NCI-H128 (cell line): ENCODE results near the gene RAB22A.
A peak's percentile ranks its signal among the peaks of the same experiment; 100 is the strongest.

Source experiments
- DNase-seq: peaks from one replicate; lab custom pipeline; 2025; ENCODE audit not compliant: unreplicated experiment; lab: John Stamatoyannopoulos, UW

The RAB22A gene

DNA sequence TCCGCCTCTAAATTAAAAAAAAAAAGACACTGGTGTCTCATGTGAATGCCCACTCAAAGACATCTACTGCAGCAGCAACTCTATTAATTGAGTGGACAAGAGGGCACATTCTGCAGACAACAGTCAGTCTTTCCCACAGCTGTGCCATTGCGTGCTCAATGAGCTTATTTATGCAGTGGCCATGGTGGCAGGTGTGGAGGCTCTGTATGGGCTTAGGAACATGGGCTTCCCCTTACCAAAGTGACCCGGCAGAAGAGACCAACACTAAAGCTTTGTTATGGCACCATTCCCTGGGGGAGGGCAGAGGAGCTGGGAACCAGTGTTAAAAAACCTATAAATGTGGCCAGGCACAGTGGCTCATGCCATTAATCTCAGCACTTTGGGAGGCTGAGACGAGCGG lies 75.3 kb downstream of the RAB22A start:
- no peak for DNase-seq

DNA sequence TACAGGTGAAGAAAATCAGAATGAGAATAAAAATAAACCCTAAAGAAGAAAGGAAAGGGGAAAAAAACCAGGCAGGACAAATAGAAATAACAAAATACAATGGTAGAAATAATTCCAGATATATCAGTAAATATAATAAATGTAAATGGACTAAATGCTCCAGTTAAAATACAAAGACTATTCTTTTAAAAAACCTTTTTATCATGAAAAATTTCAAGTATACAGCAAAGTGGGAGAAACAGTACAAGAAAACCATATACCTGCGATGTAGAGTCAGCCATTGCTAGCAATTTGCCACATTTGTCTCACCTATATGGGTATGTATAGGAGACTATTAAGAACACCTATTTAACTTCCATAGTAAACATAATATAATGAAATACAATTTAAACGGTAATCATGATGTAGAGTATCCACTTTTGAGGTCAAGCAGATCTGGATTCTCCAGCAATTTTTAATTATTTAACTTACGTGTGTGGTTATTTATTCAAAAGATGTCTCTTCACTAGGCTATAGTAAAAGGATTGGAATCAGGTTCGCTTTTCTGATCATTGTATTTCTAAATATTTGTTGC lies 78.6 kb downstream of the RAB22A start:
- no peak for DNase-seq

DNA sequence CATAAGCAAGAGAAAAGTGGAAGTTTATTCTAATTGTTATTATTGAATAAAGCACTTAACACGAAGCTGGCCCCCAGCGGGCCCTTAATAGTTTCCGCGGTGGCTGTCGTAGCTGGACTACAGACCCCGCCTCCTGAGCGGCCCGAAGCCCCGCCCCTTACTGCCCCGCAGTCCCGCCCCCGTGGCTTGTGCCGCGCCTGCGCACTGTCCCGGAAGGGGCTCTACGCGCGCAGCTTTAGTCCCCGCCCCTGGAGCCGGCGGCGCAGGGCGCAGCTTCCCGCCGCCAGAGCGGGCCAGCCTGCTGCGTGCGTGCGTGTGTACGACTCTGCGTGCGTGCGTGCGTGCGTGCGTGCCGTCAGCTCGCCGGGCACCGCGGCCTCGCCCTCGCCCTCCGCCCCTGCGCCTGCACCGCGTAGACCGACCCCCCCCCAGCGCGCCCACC lies 79.4 kb downstream of the RAB22A start, which contains the start of gene VAPB:
VAPB (plus strand) TSS at position 348 of the 442 bp plus-strand sequence. CDS start 231 bp downstream, outside the sequence.
- peak; percentile 86 for DNase-seq

DNA sequence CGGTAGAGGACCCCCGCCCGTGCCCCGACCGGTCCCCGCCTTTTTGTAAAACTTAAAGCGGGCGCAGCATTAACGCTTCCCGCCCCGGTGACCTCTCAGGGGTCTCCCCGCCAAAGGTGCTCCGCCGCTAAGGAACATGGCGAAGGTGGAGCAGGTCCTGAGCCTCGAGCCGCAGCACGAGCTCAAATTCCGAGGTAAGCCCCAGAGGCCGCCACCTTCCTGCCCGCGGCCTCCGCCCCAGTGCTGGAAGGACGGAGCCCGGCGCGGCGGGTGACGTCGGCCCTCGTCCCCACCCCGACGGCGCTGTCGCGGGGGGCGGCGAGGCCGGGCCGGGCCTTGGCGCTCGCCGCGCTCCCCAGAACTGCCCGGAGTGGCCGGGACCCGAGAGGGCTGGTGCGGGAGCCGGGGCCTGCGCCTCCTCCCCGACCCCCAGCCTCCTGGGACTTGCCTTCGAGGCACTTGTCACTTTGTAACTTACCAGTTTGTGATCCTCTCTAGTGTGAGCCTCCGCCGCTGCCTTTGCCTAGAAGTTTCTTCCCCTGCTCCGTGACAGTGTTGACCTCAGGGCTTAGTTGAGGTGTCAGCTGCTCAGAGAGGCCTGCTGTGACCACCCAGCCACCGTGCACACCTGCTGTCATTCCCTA lies 79.9 kb downstream of the RAB22A start:
- DNase-seq, result no peak

DNA sequence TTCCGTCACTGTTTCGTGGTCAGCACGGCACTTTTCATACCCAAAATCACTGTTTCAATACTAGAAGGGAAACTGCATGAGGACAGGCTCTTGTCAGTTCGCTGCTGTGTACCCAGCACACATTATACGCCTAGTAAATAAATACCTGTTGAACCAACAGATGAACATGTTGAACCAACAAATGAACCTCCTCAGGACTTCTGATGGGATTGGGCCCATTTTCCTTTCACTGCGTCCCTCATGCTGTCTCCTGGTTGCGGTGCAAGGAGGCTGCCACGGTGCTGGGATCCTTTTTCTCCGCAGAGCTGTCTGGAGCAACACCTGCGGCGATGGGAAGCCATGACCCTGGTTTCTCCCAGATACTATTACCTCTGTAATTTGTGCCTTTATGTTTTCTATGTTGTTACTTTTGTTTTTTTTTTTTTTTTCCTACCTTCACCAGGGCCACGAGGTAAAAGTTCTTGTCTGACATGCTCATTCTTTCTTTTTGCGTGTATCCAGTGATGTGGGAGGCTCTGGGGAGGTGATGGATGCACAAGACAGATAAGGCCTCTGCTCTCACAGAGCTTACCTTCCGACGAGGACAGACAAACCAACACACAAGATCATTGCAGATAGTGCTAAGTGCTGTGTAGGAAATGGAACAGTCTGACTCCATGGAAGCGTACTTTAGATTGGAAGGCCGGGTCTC lies 80.6 kb downstream of the RAB22A start:
- no peak for DNase-seq

DNA sequence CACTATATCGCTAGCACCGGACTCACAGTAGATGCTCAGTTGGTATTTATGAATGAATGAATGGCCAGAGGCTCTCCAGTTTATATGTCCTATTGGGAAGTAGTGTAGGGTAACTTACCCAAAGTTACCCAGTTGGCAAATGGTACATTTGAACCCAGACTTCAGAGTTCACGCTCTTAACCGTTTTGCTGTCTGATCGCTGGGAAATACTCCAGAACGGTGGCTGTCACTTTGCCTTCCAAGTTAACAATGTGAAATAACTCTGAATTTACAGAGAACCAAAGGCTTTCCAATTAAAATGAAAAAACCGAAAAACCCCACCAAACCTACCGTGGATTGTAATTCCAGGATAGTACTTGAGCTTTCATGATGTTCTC lies 81.1 kb downstream of the RAB22A start:
- DNase-seq, result no peak

DNA sequence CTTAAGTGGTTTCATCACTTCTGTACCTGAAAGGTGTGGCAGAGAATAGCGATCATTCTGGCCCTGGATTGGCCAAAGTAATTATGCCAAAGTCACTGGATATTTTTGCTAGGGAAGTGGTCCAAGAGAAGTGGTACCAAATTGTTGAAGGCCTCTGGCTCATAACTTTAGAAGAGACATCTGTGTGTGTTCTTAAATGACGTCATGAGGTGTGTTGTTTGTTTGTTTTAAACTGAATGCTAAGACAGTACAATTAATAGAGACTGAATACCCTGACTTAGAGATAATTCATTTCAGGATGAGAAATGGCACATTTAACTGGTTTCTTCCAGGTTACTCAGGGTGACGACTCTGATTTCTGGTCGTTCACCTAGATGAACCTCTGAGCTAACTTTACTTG lies 82.8 kb downstream of the RAB22A start:
- no peak for DNase-seq

DNA sequence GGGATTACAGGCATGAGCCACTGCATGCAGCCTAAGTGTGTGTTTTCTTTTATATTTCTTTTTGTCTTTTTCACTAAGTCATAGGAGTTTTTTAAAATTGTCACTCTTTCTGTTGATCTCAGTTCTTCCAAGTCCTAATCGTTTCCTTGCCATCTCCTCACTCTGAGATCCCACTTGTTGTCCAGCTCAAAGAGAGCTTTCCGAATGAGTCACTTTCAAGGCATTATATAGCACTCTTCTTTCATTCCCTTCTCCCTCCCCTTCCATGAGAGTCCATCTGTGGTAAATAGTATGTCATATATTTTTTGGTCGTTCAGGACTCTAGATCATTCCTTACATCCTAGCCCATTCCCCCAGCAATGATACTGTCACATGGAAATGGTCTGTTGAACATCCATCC lies 83.8 kb downstream of the RAB22A start:
- no peak for DNase-seq

DNA sequence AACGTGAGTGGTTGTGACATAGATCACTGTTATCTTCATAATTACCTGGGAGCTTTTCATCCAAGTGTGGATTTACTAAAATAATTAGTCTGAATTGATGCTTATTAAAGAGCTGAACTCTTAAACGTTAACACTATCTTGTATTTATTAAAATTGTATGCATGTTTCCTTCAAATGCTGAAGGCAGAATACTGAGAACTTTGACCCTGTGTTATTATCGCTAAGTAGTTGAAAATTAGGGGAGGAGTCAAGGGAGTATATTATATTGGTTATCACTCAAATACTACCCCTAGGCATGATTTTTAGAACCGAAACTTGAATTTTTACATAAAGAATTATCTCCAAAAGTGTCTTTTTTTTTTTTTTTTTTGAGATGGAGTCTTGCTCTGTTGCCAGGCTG lies 85.3 kb downstream of the RAB22A start:
- DNase-seq, result no peak

DNA sequence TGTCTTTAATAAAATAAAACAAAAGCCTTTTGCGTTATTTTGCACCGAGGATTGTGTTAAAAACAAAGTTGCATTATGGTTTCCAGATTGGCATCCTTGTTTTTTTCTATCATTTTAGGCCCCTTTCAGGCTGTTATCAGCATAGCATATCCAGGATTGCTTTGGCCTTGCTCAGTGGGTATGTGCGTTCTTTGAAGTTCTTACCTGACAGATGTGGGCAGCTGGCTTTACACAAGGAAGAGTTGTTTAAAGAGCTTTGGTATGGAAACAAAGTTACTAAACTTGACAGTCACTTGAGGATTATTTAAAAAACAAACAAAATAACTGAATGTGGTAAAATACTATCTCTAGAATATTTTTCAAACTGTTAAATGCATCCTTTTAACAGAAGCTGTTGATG lies 86.1 kb downstream of the RAB22A start:
- no peak for DNase-seq

DNA sequence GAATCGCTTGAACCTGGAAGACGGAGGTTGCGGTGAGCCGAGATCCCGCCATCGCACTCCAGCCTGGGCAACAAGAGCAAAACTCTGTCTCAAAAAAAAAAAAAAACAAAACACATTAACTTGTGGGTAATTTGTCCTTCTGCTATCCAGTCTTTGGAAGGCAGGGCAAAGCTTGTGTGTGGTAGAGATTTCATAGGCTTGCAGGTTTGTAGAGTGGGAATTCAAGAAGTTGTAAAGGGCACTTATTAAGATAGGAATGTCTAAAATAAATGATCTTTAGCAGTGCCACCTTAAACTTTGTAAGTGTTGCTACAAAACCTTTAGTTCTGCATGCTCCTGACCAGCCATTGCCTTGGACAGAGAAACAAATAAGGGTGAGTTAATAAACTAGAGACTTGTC lies 87.9 kb downstream of the RAB22A start:
- no peak for DNase-seq

DNA sequence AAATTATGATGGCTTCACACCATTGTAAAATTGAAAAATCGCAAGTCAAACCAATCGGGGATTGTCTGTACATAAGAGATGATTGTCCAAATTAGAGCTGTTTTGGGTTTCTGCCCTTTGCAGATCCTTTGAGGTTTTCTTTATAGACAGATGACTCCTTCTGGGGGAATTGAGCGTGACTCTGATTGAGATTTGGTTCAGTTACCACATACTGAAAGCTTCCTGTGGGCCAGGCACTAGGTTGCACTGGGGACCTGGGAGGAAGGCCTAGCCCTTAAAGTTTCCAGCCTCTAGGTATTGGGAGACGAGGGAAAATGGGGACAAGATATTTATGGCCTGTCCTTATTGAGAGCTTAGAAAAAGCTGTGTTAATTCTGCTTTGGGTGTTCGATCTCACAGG lies 88.7 kb downstream of the RAB22A start:
- no peak for DNase-seq

DNA sequence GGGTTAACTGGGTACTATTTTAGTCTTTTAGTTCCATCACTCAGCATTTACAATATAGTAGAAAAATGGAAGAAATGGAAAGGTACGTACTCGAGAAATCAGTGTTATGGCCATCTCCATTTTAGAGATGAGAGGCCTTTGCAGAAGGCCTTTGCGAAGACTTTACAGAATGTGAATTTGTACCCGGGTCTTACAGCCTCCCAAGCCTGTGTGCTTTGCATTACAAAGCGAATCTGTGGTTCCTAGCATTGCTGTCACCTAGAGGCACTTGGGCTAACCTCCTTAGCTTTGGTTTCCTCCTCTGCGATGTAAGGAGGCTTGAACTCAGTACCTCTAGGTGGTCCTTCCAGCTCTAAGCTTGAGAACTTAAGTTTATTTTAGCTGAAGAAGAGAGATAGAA lies 90.4 kb downstream of the RAB22A start:
- DNase-seq, result no peak

DNA sequence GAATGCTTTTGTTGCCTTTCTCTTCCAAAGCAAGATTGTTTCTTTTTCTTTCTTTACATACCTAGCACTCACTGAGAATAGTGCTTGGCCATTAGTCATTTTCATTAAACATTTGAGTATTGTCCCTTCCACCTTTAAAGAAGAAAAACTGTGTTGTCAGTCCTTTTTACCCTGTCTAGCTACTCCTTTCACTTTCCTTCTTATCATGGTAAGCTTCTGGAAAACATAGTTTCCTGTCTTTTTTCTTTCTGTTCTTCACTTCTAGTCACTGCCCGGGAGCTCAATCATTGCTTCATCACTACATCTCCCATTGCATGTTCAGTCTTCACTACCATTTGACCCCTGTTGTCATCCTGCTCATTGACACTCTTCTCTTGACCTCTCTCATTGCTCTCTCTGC lies 91.6 kb downstream of the RAB22A start:
- no peak for DNase-seq

DNA sequence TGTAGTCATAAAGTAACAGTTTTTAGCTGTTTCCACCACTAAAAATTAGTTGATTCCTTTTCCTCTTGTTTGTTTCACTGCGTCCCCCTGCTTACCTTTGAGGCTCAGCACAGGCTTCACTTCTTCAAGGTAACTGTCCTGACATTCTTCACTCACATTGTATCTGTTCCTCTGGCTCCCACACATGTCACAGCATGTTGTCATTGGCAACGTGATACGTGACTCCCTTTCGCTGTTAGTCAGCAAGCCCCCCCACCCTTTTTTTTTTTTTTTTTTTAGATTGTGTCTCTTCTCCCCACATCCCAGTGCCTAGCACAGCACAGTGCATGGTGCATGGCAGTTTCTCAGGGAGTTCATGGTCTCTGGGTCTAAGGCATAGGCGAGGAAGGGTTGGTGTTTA lies 92.8 kb downstream of the RAB22A start:
- DNase-seq, result no peak

DNA sequence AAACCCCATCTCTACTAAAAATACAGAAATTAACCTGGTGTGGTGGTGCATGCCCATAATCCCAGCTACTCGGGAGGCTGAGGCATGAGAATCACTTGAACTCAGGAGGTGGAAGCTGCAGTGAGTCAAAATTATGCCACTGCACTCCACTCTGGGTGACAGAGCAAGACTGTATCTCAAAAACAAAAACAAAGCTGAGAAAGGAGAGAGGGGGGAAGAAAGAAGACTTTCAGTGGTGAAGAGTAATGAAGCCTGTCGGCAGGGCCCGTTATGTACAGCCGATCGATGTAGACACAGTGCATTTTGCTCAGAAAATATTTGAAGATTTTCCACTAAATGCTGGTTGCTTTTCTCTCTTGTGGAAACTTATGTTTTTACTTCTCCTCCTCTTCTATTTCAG lies 93.3 kb downstream of the RAB22A start:
- no peak for DNase-seq

DNA sequence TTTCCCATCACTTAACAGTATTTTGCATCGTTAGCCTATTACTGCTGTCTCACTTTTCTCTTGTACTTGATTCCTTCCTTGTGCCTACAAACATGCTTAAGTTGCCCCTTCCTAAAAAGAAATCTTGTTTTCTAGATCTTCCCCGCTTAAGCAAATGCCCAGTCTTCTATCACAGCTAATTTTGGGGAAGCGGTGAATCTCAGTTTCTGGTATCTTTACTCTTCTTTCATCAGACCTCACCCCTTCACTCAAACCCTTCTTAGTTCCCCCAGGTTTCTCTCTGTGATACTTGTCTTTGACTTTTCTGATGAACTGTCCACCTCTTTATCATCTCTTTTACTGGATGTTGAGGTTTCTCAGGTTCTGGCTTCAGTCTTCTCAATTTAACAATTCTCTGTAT lies 93.8 kb downstream of the RAB22A start:
- no peak for DNase-seq

DNA sequence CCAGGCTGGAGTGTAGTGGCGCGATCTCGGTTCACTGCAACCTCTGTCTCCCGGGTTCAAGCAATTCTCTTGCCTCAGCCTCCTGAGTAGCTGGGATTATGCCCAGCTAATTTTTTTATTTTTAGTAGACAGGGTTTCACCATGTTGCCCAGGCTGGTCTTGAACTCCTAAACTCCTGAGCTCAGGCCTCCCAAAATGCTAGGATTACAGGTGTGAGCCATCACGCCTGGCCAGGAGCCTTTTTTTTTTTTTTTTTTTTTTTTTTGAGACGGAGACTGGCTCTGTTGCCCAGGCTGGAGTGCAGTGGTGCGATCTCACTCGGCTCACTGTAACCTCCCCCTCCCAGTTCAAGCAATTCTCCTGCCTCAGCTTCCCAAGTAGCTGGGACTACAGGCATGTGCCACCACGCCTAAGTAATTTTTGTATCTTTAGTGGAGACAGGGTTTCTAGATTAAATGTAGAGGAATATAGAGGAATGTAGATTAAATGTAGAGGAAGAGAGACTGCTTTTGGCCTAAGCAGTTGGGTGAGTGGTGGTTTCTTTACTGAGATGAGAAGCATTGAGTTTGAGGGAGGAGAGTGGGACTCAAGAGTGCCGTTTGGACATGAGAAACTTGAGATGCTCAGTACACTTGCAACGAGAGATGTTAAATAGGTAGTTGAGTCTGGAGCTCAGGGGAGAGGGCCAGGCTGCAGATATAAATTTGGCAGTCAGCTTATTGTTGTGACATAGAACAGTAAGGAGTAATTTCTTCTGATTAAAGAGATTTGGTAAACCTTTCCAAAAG lies 96.2 kb downstream of the RAB22A start:
- no peak for DNase-seq

DNA sequence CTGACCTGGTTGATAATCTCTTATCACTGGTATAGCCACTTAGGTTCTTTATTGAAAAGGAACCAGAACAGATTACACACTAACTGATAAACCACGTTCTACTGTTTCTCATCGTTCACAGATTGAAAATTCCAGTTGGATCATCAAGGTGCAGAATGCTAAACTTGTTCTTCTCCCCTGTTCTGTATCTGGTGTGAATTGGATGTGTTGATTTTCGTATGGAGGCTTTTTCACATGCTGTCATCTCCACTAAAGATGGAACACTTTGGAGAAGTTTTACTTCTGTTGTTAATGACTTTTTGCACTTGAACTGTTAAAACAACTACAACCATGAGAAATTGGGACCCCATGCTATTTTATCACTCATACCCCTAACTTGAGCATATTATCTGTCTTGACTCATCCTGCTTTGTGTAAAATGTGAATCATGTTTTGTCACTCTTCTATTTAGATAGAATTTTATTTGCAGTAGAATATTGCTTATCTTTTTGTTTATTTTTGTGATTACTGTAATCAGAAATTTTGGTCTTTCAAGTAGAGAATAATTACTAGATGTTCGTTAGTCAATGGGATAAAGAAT lies 97.0 kb downstream of the RAB22A start:
- no peak for DNase-seq

DNA sequence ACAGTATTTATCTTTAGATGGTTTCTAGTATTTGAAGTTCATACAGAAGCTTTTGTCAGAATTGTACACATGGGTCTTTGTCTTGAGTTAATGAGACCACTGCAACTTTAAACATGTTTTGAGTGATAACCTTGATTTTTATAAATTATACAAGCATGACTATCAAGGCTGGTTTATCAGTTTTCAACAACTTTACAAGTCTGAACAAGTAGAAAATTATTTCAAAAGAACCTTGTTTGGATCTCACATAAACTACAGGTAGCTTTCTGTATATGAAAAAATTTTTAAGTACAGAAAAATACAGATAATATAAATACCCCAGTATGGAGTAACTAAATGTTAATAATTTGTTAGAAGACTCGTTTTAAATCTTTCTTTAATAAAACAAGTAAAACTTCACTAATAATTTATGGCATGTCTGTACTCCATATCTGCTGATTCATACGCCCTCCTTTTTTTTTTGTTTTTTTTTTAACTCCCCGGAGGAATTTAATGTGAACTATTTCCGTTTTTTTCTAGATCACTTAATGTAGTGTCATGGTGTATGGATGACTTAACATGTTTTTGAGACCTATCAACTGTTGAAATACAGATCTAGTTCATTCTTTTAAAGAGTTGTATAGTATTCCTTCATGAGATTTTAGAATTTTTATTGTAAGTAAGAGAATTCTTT lies 97.8 kb downstream of the RAB22A start:
- no peak for DNase-seq
